HepG2 (cell line): ENCODE data around the gene NGEF. TPM values are rescaled to one million over a fixed set of nuclear protein-coding genes. Genes with fewer than 3 reads are reported as not detected.

Experiments
- ASH2L ChIP-seq: fragments of 300-600, 200-600 bp; sonication (generic); IDR thresholded peaks from 2 replicates; pipeline ENCODE4 v1.7.0; 2017; ENCODE audit warnings: low read depth, mild to moderate bottlenecking, moderate library complexity, mixed read lengths, low read length; ENCODE audit not compliant: insufficient read length
- CBX5 ChIP-seq: sonication (generic); formaldehyde crosslinking; IDR thresholded peaks from 2 replicates; pipeline ENCODE4 v1.4.0; 2020; ENCODE audit warnings: missing genetic modification reagents, borderline replicate concordance
- CCDC6 ChIP-seq: sonication (generic); formaldehyde crosslinking; IDR thresholded peaks from 2 replicates; pipeline ENCODE4 v1.8.1; 2022; ENCODE audit warnings: mild to moderate bottlenecking, missing genetic modification reagents, moderate library complexity
- KLF16 ChIP-seq, 2 experiments: sonication (generic) in 1 of 2; formaldehyde crosslinking in 1 of 2; IDR thresholded peaks; 2 replicates each; pipeline versions ENCODE4 v1.6.1 to v1.8.0; 2016 to 2023; ENCODE audit warnings: missing genetic modification reagents in 2 of 2, missing compliant biosample characterization in 1 of 2
- MAZ ChIP-seq, 2 experiments: sonication (generic) in 1 of 2; formaldehyde crosslinking in 1 of 2; IDR thresholded peaks; 2 replicates each; pipeline versions ENCODE4 v1.5.0 to v1.6.1; 2012 to 2020; ENCODE audit warnings: low read depth in 2 of 2, mild to moderate bottlenecking in 2 of 2, borderline replicate concordance in 1 of 2, improper control_type of control experiment in 1 of 2, low read length in 1 of 2, missing genetic modification reagents in 1 of 2, moderate library complexity in 1 of 2
- NFE2L2 ChIP-seq: fragments of 150-350 bp; IDR thresholded peaks from 2 replicates; pipeline ENCODE4 v1.6.1; 2014; ENCODE audit warnings: low read length
- SKIL ChIP-seq: sonication (generic); formaldehyde crosslinking; IDR thresholded peaks from 2 replicates; pipeline ENCODE4 v1.8.0; 2022; ENCODE audit warnings: missing genetic modification reagents, mild to moderate bottlenecking, moderate library complexity, borderline replicate concordance
- SP2 ChIP-seq: sonication (generic); formaldehyde crosslinking; IDR thresholded peaks from 2 replicates; pipeline ENCODE4 v1.5.1; 2020; ENCODE audit warnings: mild to moderate bottlenecking, missing genetic modification reagents
- ZNF263 ChIP-seq: sonication (generic); formaldehyde crosslinking; IDR thresholded peaks from 2 replicates; pipeline ENCODE4 v1.4.0; 2020; ENCODE audit warnings: missing genetic modification reagents
- ZNF562 ChIP-seq: sonication (generic); formaldehyde crosslinking; IDR thresholded peaks from 2 replicates; pipeline ENCODE4 v1.8.0; 2022; ENCODE audit warnings: missing genetic modification reagents, borderline replicate concordance
- polyA plus RNA-seq, 8 experiments: library from polyadenylated mRNA; depleted of rRNA in 3 of 8; stranded (reverse) in 7 of 8; unstranded in 1 of 8; fragments of >200 nt; fragmentation: Illumina TruSeq in 4 of 8; extraction: Trizol in 4 of 8; gene quantifications; 2 replicates each; pipeline versions ENCODE4 v1.2.1 to v1.2.3, GENCODE V29; 2011 to 2016; ENCODE audit warnings: low read depth in 4 of 8, missing spikeins in 1 of 8, mixed read lengths in 1 of 8; ENCODE audit not compliant: insufficient read depth in 1 of 8
- total RNA-seq, 5 experiments: library from RNA; depleted of rRNA; stranded (reverse); fragments of >200 nt; fragmentation: Illumina TruSeq; extraction: Trizol; gene quantifications; 2 replicates each; pipeline ENCODE4 v1.2.3, GENCODE V29; 2016; ENCODE audit warnings: low read depth in 1 of 5
- TF ChIP-seq, protein P1 (sequence below): sonication (generic); formaldehyde crosslinking; IDR thresholded peaks from 2 replicates; pipeline ENCODE4 v1.8.0; 2022; ENCODE audit warnings: missing genetic modification reagents, low read depth, mild to moderate bottlenecking, borderline replicate concordance
- TF ChIP-seq, protein P2 (sequence below): IDR thresholded peaks from 2 replicates; pipeline ENCODE4 v1.6.1; 2016
- TF ChIP-seq, protein P3 (sequence below): sonication (generic); formaldehyde crosslinking; IDR thresholded peaks from 2 replicates; pipeline ENCODE4 v1.4.0; 2020; ENCODE audit warnings: low read depth, mild to moderate bottlenecking, missing genetic modification reagents
- TF ChIP-seq, protein P4 (sequence below): sonication (generic); formaldehyde crosslinking; IDR thresholded peaks from 2 replicates; pipeline ENCODE4 v1.4.0; 2020; ENCODE audit warnings: mild to moderate bottlenecking, missing genetic modification reagents
- TF ChIP-seq, protein P5 (sequence below), 2 experiments: sonication (generic) in 1 of 2; formaldehyde crosslinking in 1 of 2; IDR thresholded peaks; 2 replicates each; pipeline versions ENCODE4 v1.6.1 to v1.9.0; 2014 to 2022; ENCODE audit warnings: antibody characterized with exemption in 1 of 2, borderline replicate concordance in 1 of 2, inconsistent platforms in 1 of 2, low read depth in 1 of 2, missing genetic modification reagents in 1 of 2

The NGEF gene
- total and polyA plus RNA-seq, 2 of the 13 experiments (the other 11 are each of a cell fraction or from before 2014, with no cell fraction given): 14.4 to 36.9 TPM

DNA sequence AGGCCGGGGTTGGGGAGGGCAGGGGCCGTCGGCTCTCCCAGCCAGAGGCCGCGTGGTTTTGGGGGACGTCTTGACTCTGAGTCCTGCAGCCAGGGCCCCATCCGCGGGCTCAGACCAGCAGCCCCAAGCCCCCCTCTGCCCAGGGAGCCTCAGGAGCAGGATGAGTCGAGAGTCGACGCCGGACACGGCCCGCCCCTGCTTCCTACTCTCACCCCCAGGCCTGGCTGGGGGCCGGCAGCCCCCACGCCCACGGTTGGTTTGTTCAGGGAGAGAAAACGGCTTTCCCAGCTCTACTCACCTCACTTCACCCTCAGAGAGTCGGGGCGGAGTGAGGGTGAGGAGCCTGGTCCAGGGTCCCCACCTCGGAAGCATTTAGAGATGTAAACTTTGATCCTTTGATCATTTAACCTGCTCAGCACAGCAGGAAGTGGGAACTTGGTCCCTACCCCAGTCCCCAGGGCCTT lies 136.0 kb downstream of the NGEF start (continued):
- TF ChIP-seq, protein P1, sequence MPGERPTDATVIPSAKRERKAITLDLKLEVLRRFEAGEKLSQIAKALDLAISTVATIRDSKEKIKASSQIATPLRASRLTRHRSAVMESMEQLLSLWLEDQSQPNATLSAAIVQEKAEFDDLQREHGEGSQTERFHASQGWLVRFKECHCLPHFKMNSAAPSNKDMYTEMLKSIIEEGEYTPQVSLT: no peak
- TF ChIP-seq, protein P2, sequence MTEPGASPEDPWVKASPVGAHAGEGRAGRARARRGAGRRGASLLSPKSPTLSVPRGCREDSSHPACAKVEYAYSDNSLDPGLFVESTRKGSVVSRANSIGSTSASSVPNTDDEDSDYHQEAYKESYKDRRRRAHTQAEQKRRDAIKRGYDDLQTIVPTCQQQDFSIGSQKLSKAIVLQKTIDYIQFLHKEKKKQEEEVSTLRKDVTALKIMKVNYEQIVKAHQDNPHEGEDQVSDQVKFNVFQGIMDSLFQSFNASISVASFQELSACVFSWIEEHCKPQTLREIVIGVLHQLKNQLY (CRISPR knock-in tag): no peak
- TF ChIP-seq KLF16 (CRISPR knock-in tag; IDR thresholded peaks at IDR 0.05) (no peak), SP2 (CRISPR knock-in tag) (no peak), ASH2L (peak; percentile 10), ZNF562 (CRISPR knock-in tag) (no peak), NFE2L2 (no peak), SKIL (CRISPR knock-in tag) (no peak), ZNF263 (CRISPR knock-in tag) (no peak; the same call in 1 of the 2 replicates), MAZ (IDR thresholded peaks at IDR 0.05; ENCODE audit: borderline replicate concordance, low read depth, low read length) (no peak), MAZ (CRISPR knock-in tag; IDR thresholded peaks at IDR 0.05; ENCODE audit: low read depth) (no peak; the same call in 1 of the 2 replicates), CBX5 (no peak; the same call in 1 of the 2 replicates), CCDC6 (CRISPR knock-in tag) (no peak; the same call in 1 of the 2 replicates)
- TF ChIP-seq, protein P3, sequence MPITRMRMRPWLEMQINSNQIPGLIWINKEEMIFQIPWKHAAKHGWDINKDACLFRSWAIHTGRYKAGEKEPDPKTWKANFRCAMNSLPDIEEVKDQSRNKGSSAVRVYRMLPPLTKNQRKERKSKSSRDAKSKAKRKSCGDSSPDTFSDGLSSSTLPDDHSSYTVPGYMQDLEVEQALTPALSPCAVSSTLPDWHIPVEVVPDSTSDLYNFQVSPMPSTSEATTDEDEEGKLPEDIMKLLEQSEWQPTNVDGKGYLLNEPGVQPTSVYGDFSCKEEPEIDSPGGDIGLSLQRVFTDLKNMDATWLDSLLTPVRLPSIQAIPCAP (CRISPR knock-in tag): no peak
- TF ChIP-seq, protein P4, sequence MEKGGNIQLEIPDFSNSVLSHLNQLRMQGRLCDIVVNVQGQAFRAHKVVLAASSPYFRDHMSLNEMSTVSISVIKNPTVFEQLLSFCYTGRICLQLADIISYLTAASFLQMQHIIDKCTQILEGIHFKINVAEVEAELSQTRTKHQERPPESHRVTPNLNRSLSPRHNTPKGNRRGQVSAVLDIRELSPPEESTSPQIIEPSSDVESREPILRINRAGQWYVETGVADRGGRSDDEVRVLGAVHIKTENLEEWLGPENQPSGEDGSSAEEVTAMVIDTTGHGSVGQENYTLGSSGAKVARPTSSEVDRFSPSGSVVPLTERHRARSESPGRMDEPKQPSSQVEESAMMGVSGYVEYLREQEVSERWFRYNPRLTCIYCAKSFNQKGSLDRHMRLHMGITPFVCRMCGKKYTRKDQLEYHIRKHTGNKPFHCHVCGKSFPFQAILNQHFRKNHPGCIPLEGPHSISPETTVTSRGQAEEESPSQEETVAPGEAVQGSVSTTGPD (CRISPR knock-in tag): no peak
- TF ChIP-seq, protein P5, sequence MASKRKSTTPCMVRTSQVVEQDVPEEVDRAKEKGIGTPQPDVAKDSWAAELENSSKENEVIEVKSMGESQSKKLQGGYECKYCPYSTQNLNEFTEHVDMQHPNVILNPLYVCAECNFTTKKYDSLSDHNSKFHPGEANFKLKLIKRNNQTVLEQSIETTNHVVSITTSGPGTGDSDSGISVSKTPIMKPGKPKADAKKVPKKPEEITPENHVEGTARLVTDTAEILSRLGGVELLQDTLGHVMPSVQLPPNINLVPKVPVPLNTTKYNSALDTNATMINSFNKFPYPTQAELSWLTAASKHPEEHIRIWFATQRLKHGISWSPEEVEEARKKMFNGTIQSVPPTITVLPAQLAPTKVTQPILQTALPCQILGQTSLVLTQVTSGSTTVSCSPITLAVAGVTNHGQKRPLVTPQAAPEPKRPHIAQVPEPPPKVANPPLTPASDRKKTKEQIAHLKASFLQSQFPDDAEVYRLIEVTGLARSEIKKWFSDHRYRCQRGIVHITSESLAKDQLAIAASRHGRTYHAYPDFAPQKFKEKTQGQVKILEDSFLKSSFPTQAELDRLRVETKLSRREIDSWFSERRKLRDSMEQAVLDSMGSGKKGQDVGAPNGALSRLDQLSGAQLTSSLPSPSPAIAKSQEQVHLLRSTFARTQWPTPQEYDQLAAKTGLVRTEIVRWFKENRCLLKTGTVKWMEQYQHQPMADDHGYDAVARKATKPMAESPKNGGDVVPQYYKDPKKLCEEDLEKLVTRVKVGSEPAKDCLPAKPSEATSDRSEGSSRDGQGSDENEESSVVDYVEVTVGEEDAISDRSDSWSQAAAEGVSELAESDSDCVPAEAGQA (IDR thresholded peaks at IDR 0.05; ENCODE audit: low read depth): peak; percentile 13; the same call in 1 of the 2 replicates
- TF ChIP-seq, protein P5 (CRISPR knock-in tag; IDR thresholded peaks at IDR 0.05; ENCODE audit: borderline replicate concordance): no peak
